HL-60 (cell line): ENCODE data around the gene LIMS2.

Source experiments
- DNase-seq, 2 experiments: peaks; one replicate each; pipeline ENCODE4 v3.0.0-alpha.2; 2010 to 2020; ENCODE audit warnings: low read depth in 1 of 2, low spot score in 1 of 2
- H3K27ac ChIP-seq: fragments of 250-450 bp; sonication (Bioruptor Pico); replicated peaks from 2 replicates; pipeline ENCODE4 v1.5.1; 2020; ENCODE audit warnings: mild to moderate bottlenecking, moderate library complexity
- H3K27me3 ChIP-seq: fragments of 250-450 bp; sonication (Bioruptor Pico); 2 replicates; pipeline ENCODE4 v1.5.1; 2021; ENCODE audit warnings: mild to moderate bottlenecking, moderate library complexity; ENCODE audit not compliant: insufficient read depth, poor library complexity, severe bottlenecking
- H3K4me3 ChIP-seq: replicated peaks from 2 replicates; pipeline ENCODE4 v1.5.1; 2011; ENCODE audit warnings: mild to moderate bottlenecking, control low read depth, low read length; ENCODE audit not compliant: insufficient read depth
- GABPA ChIP-seq: IDR thresholded peaks from 2 replicates; pipeline ENCODE4 v1.6.1; 2012; ENCODE audit warnings: low read depth
- POLR2AphosphoS5 ChIP-seq: IDR thresholded peaks from 2 replicates; pipeline ENCODE4 v1.6.1; 2012; ENCODE audit warnings: low read depth
- SPI1 ChIP-seq: IDR thresholded peaks from 2 replicates; pipeline ENCODE4 v1.6.1; 2012; ENCODE audit warnings: low read depth, mild to moderate bottlenecking, borderline replicate concordance
- TF ChIP-seq, protein P1 (sequence below): IDR thresholded peaks from 2 replicates; pipeline ENCODE4 v1.6.1; 2012; ENCODE audit warnings: low read depth; ENCODE audit not compliant: insufficient replicate concordance
- TF ChIP-seq, protein P2 (sequence below): IDR thresholded peaks from one replicate; pipeline ENCODE4 v1.5.1; 2011; ENCODE audit warnings: low read length, control low read depth, inconsistent platforms; ENCODE audit not compliant: insufficient read depth

LIMS2 gene

DNA sequence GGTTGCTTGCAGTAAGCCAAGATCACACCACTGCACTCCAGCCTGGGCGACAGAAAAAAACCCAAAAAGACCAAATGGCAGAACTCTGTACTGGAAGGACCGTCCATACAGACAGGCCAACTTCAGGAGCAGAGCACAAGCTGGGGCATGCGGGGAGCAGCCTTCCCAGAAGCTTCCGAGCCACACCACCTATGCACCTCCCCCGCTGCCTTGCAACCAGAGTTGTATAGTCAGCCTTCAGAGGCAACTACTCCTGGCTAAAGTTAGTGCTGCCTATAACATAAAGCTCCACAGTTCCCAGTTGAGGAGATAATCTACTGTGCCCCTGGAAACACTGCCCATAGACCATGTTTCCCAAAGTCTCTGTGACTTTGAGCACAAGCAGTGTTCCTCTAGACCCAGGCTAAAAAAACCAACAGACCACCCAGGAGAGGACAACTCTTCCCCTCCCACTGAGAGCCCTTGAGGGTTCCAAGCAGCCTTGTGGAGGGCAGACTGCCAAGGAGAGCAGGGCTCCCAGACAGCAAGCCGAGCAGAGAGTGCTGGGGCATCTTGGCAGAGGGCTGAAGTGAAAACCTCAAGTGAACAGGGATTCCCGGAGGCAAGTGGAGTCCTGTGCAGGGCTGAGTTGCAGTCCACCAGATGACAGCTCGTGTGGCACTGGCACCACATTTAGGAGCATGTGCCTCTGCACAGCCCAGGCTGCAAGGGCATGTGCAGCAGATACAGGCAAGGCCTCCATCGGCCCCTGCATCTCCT lies 32.7 kb upstream of the LIMS2 start:
- TF ChIP-seq POLR2AphosphoS5 (no peak), GABPA (no peak), SPI1 (no peak)
- TF ChIP-seq, protein P1, sequence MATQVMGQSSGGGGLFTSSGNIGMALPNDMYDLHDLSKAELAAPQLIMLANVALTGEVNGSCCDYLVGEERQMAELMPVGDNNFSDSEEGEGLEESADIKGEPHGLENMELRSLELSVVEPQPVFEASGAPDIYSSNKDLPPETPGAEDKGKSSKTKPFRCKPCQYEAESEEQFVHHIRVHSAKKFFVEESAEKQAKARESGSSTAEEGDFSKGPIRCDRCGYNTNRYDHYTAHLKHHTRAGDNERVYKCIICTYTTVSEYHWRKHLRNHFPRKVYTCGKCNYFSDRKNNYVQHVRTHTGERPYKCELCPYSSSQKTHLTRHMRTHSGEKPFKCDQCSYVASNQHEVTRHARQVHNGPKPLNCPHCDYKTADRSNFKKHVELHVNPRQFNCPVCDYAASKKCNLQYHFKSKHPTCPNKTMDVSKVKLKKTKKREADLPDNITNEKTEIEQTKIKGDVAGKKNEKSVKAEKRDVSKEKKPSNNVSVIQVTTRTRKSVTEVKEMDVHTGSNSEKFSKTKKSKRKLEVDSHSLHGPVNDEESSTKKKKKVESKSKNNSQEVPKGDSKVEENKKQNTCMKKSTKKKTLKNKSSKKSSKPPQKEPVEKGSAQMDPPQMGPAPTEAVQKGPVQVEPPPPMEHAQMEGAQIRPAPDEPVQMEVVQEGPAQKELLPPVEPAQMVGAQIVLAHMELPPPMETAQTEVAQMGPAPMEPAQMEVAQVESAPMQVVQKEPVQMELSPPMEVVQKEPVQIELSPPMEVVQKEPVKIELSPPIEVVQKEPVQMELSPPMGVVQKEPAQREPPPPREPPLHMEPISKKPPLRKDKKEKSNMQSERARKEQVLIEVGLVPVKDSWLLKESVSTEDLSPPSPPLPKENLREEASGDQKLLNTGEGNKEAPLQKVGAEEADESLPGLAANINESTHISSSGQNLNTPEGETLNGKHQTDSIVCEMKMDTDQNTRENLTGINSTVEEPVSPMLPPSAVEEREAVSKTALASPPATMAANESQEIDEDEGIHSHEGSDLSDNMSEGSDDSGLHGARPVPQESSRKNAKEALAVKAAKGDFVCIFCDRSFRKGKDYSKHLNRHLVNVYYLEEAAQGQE: no peak
- TF ChIP-seq, protein P2, sequence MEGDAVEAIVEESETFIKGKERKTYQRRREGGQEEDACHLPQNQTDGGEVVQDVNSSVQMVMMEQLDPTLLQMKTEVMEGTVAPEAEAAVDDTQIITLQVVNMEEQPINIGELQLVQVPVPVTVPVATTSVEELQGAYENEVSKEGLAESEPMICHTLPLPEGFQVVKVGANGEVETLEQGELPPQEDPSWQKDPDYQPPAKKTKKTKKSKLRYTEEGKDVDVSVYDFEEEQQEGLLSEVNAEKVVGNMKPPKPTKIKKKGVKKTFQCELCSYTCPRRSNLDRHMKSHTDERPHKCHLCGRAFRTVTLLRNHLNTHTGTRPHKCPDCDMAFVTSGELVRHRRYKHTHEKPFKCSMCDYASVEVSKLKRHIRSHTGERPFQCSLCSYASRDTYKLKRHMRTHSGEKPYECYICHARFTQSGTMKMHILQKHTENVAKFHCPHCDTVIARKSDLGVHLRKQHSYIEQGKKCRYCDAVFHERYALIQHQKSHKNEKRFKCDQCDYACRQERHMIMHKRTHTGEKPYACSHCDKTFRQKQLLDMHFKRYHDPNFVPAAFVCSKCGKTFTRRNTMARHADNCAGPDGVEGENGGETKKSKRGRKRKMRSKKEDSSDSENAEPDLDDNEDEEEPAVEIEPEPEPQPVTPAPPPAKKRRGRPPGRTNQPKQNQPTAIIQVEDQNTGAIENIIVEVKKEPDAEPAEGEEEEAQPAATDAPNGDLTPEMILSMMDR: no peak
- no peak overlapping the region for H3K27ac ChIP-seq
- H3K4me3 ChIP-seq: no peak overlapping the region
- DNase-seq: no peak
- no peaks in the 10 kb centered on the region for H3K27me3 ChIP-seq

DNA sequence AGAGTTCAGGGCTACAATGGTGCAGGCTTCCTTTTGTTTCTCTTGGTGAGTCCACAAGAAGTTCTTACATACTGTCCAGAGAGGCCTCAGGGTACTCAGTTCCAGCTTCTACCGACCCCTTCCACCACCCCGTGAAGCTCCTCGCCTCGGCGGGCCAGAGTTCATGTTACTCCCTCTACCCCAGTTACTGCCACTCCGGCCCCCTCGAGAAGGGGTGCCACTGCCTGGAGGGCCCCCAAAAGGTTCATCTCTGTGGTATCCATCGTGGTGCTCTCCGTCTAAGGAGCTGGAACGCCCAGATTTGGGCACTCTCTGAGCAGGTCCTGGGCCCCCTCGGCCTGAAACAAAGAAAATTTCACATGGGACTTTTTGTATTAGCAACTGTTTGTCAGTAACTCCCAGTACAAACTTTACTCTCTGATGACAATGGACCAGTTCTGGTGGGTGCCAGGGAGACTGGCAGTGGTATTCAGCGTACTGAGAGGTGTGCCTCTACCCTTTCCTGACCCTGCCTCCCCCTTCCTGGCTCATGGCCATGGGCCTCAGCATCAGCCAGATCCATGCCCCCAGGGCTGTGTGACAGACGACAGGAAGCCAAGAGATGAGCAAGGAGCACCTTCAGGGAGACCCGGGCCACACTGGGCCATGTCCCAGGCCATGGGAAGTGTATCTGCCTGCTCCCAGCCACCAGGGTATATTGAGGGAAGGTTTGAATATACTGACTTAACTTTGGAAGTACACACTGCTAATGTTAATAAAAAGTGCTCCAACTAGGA lies 31.1 kb upstream of the LIMS2 start:
- TF ChIP-seq, protein P1: no peak
- TF ChIP-seq GABPA (no peak), POLR2AphosphoS5 (no peak), SPI1 (no peak)
- TF ChIP-seq, protein P2: no peak
- no peak for DNase-seq
- Histone ChIP-seq H3K27me3 (no peaks in the 10 kb centered on the region), H3K27ac (no peak overlapping the region), H3K4me3 (no peak overlapping the region)

DNA sequence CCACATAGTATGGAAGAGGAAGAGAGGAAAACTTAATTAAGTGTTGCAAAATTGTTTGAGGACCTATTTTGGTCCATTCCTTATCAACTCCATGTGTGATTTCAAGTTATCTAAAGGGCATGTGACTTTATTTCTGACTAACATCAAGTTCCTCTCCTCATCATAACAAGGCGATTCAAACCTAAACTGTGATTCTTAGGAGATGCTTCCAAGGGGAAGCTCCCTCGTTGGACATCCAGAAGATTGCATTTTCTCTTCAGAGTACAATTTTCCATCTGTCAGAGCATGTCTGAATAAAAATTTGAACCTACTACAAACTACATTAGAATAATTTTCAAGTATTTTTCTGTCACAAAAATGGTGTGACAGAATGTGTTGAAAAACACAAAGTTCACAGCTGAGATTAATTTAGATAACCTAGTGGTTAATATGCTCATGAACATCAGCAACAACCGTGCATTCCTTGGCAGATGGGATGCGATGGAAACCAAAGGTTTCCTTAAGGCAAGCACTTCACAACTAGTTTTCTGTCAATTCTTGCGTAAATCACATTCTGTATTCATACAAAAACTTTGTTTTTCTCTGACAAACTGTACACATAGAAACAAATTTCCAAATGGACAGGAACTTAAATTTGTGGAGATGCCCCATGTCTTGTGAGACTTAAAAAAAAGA lies 30.2 kb upstream of the LIMS2 start:
- TF ChIP-seq, protein P1: no peak
- TF ChIP-seq, protein P2: no peak
- TF ChIP-seq POLR2AphosphoS5: no peak
- TF ChIP-seq GABPA: no peak
- no peak for TF ChIP-seq SPI1
- DNase-seq: peak in 1 of 2 experiments; percentile 56
- H3K27ac ChIP-seq: no peak overlapping the region
- H3K27me3 ChIP-seq: no peaks in the 10 kb centered on the region
- H3K4me3 ChIP-seq: no peak overlapping the region
